Activated CD8-positive, alpha-beta T cell treated with anti-CD3 and anti-CD28 coated beads, Interleukin-2, amount 10 ng/mL, durations not matched to agents 7 days and 5 days (primary cell): ENCODE results near the gene COL9A2. TPM values are rescaled to one million over a fixed set of nuclear protein-coding genes. Genes with fewer than 3 reads are reported as not detected.

Experiments
- ATAC-seq: fragments of 150-1000 bp; cut with Tn5 transposase; one replicate; pipeline ENCODE4 v1.10.0; 2021; ENCODE audit warnings: moderate library complexity
- CTCF ChIA-PET: fragments of 350-600 bp; sonication (Branson Sonifier 250); formaldehyde crosslinking; loops from one replicate; lab custom pipeline; 2021; ENCODE audit warnings: antibody characterized with exemption; lab: Charles Lee
- POLR2A ChIA-PET: fragments of 350-600 bp; sonication (Branson Sonifier 250); formaldehyde crosslinking; loops from one replicate; lab custom pipeline; 2021; ENCODE audit warnings: antibody characterized with exemption; lab: Charles Lee
- DNase-seq: peaks from one replicate; pipeline ENCODE4 v3.0.0-alpha.2; 2020
- H3K27ac Mint-ChIP-seq: one replicate; pipeline ENCODE4 v1.8.0; 2021; ENCODE audit warnings: mild to moderate bottlenecking, mixed read lengths
- H3K27me3 Mint-ChIP-seq: one replicate; pipeline ENCODE4 v1.8.0; 2021; ENCODE audit warnings: low read depth, mixed read lengths
- H3K36me3 Mint-ChIP-seq: one replicate; pipeline ENCODE4 v1.8.0; 2021; ENCODE audit warnings: low read depth, mixed read lengths
- H3K4me1 Mint-ChIP-seq: one replicate; pipeline ENCODE4 v1.8.0; 2021; ENCODE audit warnings: low read depth, mixed read lengths
- H3K4me3 Mint-ChIP-seq: one replicate; pipeline ENCODE4 v1.8.0; 2021; ENCODE audit warnings: mild to moderate bottlenecking, mixed read lengths
- H3K9me3 Mint-ChIP-seq: one replicate; pipeline ENCODE4 v1.8.0; 2022; ENCODE audit warnings: mixed read lengths; ENCODE audit not compliant: insufficient read depth
- total RNA-seq, 2 experiments: library from RNA; stranded (reverse); gene quantifications; one replicate each; pipeline ENCODE4 v1.2.3, GENCODE V29; 2021

COL9A2 gene
- total RNA-seq, 2 experiments from 2014 or later = 2.4 to 2.5 TPM

GRCh38 chr1:40256401-40257084, 60.5 kb downstream of the COL9A2 start:
- no peaks in the 10 kb centered on the region for H3K27me3 Mint-ChIP-seq
- peak overlapping the region; percentile 100 for H3K27ac Mint-ChIP-seq
- ATAC-seq = no peak
- H3K4me3 Mint-ChIP-seq = peak overlapping the region; percentile 99
- H3K36me3 Mint-ChIP-seq = peaks cover 31% of the 10 kb centered on the region
- POLR2A ChIA-PET = interaction anchor here (0.7 to 1.9 kb wide), 8 partner anchors 10 to 192 kb away, joined by 3 to 21 read pairs (median 3); partner anchors contain the start of gene SMAP2
- peaks cover 57% of the 10 kb centered on the region for H3K4me1 Mint-ChIP-seq
- H3K9me3 Mint-ChIP-seq = no peaks in the 10 kb centered on the region
- DNase-seq = no peak
- CTCF ChIA-PET = interaction anchor here (1.4 to 3.0 kb wide), 4 partner anchors 58 to 217 kb away, joined by 3 to 15 read pairs (median 6); partner anchors contain the start of gene CAP1

GRCh38 chr1:40255231-40255630, 61.9 kb downstream of the COL9A2 start:
- no peaks in the 10 kb centered on the region for H3K27me3 Mint-ChIP-seq
- ChIA-PET CTCF (interaction anchor here (1.0 to 3.0 kb wide), 4 partner anchors 9 to 139 kb away, joined by 3 to 15 read pairs (median 6); no protein-coding TSS in a partner anchor), POLR2A (interaction anchor here (1.9 kb wide), 1 partner anchor 23 kb away, joined by 7 read pairs; no protein-coding TSS in a partner anchor)
- H3K4me1 Mint-ChIP-seq = peaks cover 57% of the 10 kb centered on the region
- ATAC-seq (no peak), DNase-seq (no peak)
- H3K9me3 Mint-ChIP-seq = no peaks in the 10 kb centered on the region
- H3K27ac Mint-ChIP-seq = no peak overlapping the region
- H3K36me3 Mint-ChIP-seq = peaks cover 18% of the 10 kb centered on the region
- H3K4me3 Mint-ChIP-seq = no peak overlapping the region

- POLR2A ChIA-PET = no interaction called here
- ATAC-seq (no peak), DNase-seq (no peak)
- Mint-ChIP-seq H3K4me3 (no peak overlapping the region), H3K27me3 (no peaks in the 10 kb centered on the region), H3K4me1 (peaks cover 46% of the 10 kb centered on the region), H3K27ac (no peak overlapping the region), H3K9me3 (no peaks in the 10 kb centered on the region), H3K36me3 (peaks cover 11% of the 10 kb centered on the region)
- CTCF ChIA-PET = interaction anchor here (1.1 kb wide), 1 partner anchor 100 kb away, joined by 3 read pairs; no protein-coding TSS in a partner anchor
Measured at GRCh38 chr1:40252601-40253000, 64.5 kb downstream of the COL9A2 start.

GRCh38 chr1:40251456-40251855, 65.6 kb downstream of the COL9A2 start:
- POLR2A ChIA-PET = no interaction called here
- peak overlapping the region; percentile 31 for H3K4me3 Mint-ChIP-seq
- CTCF ChIA-PET = no interaction called here
- H3K27ac Mint-ChIP-seq = peak overlapping the region; percentile 54
- DNase-seq = no peak
- H3K4me1 Mint-ChIP-seq = peaks cover 42% of the 10 kb centered on the region
- peaks cover 8% of the 10 kb centered on the region for H3K36me3 Mint-ChIP-seq
- ATAC-seq = peak; percentile 25
- H3K27me3 Mint-ChIP-seq = no peaks in the 10 kb centered on the region
- H3K9me3 Mint-ChIP-seq = no peaks in the 10 kb centered on the region

Other genes with a start within 250 kb of the COL9A2 start
- 10 to 100 TPM; 81.1 to 84.6 TPM for gene PPT1, start 220.0 kb downstream of the COL9A2 start, total RNA-seq
- 10 to 100 TPM; 20.4 to 22.3 TPM for gene RLF, start 155.9 kb downstream of the COL9A2 start, total RNA-seq
- not detected for gene TMCO2, start 69.3 kb downstream of the COL9A2 start, total RNA-seq
- gene ZMPSTE24, start 59.0 kb downstream of the COL9A2 start, total RNA-seq = 10 to 100 TPM; 28.9 to 29.8 TPM
- gene SMAP2, start 56.4 kb upstream of the COL9A2 start, total RNA-seq = 100 to 1,000 TPM; 106 to 107 TPM
- 1 to 10 TPM; 3.6 to 3.8 TPM for gene ZFP69B, start 133.2 kb upstream of the COL9A2 start, total RNA-seq
- gene ZFP69, start 160.0 kb upstream of the COL9A2 start, total RNA-seq = 1 to 10 TPM; 2.2 to 2.7 TPM
- gene EXO5, start 191.5 kb upstream of the COL9A2 start, total RNA-seq = 10 to 100 TPM; 21.0 to 24.2 TPM
- 1 to 10 TPM; 6.1 to 7.9 TPM for gene ZNF684, start 214.4 kb upstream of the COL9A2 start, total RNA-seq